Activated CD8-positive, alpha-beta memory T cell treated with anti-CD3 and anti-CD28 coated beads for 48 hours (primary cell): ENCODE measurements around the gene UBE2D2.
"Not testable (repeated sequence)": the region's sequence is repeated elsewhere in the genome, so short reads cannot be mapped to it uniquely, and the experiment has no call there.

Experiments
- DNase-seq, 3 experiments: peaks; one replicate each; pipeline ENCODE4 v3.0.0-alpha.2; 2020; ENCODE audit warnings: low read depth in 2 of 3, low spot score in 2 of 3

UBE2D2 gene

GRCh38 chr5:139582181-139582580 is 21.0 kb downstream of the UBE2D2 start:
- DNase-seq: not testable (repeated sequence)

GRCh38 chr5:139584137-139584536 is 23.0 kb downstream of the UBE2D2 start:
- DNase-seq: no peak

GRCh38 chr5:139588116-139588515 is 27.0 kb downstream of the UBE2D2 start:
- not testable (repeated sequence) for DNase-seq

DNA sequence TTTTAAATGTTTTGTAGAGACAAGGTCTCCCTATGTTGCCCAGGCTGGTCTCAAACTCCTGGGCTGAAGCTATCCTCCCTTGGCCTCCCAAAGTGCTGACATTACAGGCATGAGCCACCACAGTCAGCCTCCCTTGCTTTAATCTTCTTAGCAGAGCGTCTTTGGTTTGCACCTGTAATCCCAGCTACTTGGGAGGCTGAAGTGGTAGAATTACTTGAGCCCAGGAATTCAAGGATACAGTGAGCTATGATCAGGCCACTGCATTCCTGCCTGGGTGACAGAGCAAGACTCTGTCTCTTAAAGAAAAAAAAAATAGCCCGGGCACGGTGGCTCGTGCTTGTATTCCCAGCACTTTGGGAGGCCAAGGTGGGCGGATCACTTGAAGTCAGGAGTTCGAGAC is 27.8 kb downstream of the UBE2D2 start:
- no peak for DNase-seq

GRCh38 chr5:139592289-139592688 is 31.1 kb downstream of the UBE2D2 start:
- DNase-seq: no peak

- DNase-seq: not testable (repeated sequence)
These were observed 31.9 kb downstream of the UBE2D2 start for GRCh38 chr5:139593076-139593475.

GRCh38 chr5:139593716-139594319 is 32.7 kb downstream of the UBE2D2 start:
- no peak for DNase-seq

GRCh38 chr5:139597134-139597533 is 36.0 kb downstream of the UBE2D2 start:
- no peak for DNase-seq

- not testable (repeated sequence) for DNase-seq
These were observed 37.4 kb downstream of the UBE2D2 start for GRCh38 chr5:139598601-139598965.

DNA sequence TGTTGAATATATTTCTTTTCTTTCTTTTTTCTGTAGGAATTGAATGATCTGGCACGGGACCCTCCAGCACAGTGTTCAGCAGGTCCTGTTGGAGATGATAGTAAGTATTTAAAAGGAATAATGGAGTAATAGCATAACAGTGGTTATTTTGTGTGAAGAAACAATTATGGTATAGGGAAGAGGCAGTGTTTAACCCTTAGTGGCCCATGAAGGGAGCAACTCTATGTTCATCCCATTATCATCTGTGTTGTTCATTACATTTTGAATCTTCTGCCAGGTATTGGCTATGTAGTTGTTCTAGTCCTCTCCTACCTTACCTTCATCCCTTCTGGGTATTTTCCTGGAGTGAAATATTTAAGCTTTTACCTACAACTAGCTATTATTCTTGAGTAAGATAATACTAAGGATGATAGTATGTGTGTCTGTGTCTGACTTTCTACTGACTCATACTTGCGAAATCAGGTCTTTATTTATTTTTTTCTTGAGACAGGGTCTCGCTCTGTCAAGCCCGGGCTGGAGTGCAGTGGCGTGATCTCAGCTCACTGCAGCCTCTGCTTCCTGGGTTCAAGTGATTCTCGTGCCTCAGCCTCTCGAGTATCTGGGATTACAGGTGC is 39.3 kb downstream of the UBE2D2 start:
- no peak for DNase-seq

- no peak for DNase-seq
These were observed 40.3 kb downstream of the UBE2D2 start for GRCh38 chr5:139601429-139601828.

DNA sequence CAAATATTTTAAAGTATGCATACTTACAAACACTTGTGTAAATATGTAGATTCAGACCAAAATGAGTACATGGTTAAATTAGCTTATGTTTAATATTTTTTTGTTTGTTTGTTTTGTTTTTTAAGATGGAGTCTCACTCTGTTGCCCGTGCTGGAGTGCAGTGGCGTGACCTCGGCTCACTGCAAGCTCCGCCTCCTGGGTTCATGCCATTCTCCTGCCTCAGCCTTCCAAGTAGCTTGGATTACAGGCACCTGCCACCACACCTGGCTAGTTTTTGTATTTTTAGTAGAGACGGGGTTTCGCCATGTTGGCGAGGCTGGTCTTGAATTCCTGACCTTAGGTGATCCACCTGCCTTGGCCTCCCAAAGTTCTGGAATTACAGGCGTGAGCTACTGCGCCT is 40.8 kb downstream of the UBE2D2 start:
- not testable (repeated sequence) for DNase-seq

GRCh38 chr5:139605887-139606286 is 44.7 kb downstream of the UBE2D2 start:
- DNase-seq: no peak

GRCh38 chr5:139611703-139612584 is 50.8 kb downstream of the UBE2D2 start:
- DNase-seq: no peak

DNA sequence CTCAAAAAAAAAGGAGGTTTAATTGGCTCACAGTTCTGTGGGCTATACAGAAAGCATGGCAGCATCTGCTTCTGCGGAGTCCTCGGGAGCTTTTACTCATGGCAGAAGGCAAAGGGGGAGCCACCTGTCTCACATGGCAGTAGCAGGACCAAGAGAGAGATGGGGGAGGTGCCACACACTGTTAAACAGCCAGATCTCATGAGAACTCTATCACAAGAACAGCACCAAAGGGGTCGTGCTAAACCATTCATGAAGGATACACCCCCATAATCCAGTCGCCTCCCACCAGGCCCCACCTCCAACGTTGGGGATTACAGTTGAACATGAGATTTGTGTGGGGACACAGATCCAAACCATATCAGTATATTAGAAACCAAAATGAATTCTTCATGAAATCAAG is 58.7 kb downstream of the UBE2D2 start:
- DNase-seq: no peak

GRCh38 chr5:139625398-139625797 is 64.3 kb downstream of the UBE2D2 start:
- not testable (repeated sequence) for DNase-seq

DNA sequence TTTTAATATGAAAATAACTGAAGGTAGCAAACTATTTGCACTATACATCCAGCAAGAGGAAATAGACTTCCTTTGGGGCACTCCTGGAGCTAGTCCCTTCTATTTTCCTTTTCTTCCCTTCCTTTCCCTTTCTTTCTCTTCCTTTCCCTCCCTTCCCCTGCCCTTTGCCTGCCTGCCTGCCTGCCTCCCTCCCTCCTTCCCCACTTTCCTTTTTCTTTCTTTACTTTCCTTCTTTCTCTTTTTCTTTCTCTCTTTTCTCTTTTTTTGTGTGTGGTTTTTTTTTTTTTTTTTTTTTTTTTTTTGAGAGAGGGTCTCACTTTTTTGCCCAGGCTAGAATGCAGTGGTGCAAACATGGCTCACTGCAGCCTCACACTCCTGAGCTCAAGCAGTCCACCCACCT is 69.7 kb downstream of the UBE2D2 start:
- DNase-seq: no peak

GRCh38 chr5:139631520-139632165 is 70.5 kb downstream of the UBE2D2 start:
- no peak for DNase-seq

GRCh38 chr5:139633295-139634027 is 72.3 kb downstream of the UBE2D2 start:
- DNase-seq: peak in 1 of 3 experiments; percentile 54

DNA sequence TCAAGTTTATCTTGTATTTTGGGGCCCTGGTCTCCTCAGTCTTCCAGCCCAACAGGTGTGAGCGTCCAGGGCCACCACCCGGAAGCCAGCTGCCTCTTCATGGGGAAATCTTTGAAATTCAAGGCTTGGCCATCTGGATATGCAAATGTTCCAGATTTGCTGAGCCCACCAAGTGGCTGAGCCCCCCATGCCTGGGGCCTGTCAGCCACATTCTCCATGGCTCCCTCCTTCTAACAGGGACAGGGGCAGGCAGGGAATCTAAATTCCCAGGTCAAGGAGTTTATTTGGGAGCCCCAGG is 72.8 kb downstream of the UBE2D2 start:
- no peak for DNase-seq

- DNase-seq: no peak
These were observed 73.4 kb downstream of the UBE2D2 start for GRCh38 chr5:139634541-139634940.
